NCI-H460 (cell line): ENCODE data around the gene TSHZ2. TPM values are rescaled to one million over a fixed set of nuclear protein-coding genes. Genes with fewer than 3 reads are reported as not detected.

Experiments used
- DNase-seq: peaks from one replicate; pipeline ENCODE4 v3.0.0-alpha.2; 2016; ENCODE audit warnings: low read depth; ENCODE audit errors: extremely low read depth
- total RNA-seq: library from RNA; depleted of rRNA; stranded (reverse); fragments of >200 nt; shearing (Covaris generic); gene quantifications from 2 replicates; pipeline ENCODE4 v1.2.3, GENCODE V29; 2014

Gene TSHZ2
- total RNA-seq, 1 experiment from 2014 or later, result not detected

DNA sequence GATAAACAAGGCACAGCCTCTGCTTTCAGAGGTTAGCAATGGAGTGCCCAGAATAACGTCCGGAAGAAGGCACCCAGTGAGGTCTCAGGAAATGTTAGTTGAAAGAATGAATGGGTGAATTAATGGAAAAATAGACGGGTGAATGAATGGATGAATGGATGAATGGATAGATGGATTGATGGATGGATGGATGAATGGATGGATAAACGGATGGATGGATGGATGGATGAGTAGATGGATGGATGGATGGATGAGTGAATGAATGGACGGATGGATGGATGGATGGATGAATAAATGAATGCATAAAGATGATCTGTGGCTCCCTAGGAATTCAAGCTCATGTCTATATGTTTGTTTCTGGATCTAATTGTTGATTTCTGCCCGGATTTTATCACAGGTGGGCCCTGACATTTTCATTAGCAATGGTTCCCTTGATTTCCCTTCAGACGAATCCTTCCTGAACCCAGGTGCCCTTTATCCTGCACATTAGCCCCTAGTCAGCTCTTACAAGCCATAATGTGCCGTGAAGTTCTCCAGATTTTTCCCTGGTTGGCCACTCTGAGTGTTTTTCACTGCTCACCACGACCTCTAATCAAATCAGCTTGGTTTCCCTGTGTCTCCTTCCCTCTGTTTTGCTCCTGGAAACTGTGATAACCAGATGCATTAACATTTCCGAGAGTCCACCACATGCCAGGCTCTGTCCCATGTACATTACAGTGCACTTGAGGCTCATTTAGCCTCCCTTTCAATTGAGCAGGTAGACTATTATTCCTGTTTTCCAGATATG is 22.2 kb downstream of the TSHZ2 start:
- DNase-seq, result no peak

DNA sequence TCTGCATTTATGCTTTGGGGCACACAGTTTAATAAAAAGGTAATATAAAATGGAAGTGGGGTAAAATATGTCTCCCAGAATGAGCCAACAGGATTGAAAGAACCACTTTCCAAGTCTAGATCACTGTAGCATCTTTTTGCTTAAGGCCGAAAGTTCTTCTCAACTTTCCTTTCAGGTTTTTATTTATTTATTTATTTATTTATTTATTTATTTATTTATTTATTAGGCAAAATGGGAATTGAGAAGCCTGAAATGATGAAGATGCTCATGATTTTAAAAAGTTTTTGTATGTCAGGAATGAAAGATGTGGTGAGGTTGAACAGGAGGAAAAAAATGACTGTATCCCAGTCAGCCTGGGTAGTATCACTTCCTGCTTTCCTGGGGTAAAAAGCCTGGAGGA is 24.0 kb downstream of the TSHZ2 start:
- DNase-seq, result no peak

DNA sequence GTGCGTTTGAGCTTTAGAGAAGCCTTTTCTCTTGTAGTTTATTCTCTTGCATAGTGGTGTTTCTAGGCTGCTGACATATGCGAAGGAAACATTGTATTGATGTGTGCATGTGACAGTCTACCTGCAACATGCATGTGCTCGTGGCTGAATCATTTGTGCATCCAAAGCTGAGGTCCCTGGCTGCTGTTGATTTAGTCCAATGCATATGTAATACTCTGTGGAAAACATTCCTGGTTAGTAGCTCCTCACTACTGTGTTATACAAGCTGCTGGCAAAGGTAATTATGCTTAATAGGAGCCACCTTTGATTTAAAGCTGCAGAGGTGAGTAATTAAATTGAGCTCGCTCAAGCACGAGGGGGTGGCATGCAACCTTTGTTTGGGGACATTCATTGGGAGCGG is 24.5 kb downstream of the TSHZ2 start:
- no peak for DNase-seq

- DNase-seq, result no peak
Observed at GRCh38 chr20:52998268-52998667, 26.1 kb downstream of the TSHZ2 start.

DNA sequence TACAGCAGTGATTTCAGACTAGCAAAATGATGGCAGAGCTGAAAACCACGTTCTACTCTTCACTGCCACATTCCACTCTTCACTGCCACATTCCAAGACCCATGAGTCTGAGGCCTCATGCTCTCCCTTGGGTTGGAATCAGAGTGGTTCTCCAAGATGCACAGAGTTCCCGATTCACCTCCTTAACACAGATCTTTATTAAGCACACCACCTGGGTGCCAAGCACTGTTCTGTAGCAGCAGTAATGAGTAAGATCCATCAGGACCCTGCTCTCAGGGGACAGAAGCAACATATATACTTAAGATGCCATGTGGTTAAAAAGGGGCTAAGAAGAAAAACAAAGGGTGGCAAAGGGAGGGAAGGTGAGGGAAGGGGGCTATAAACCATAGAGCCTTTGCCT is 26.9 kb downstream of the TSHZ2 start:
- no peak for DNase-seq

GRCh38 chr20:53001498-53002301 is 29.5 kb downstream of the TSHZ2 start:
- DNase-seq, result no peak

GRCh38 chr20:53002786-53003185 is 30.6 kb downstream of the TSHZ2 start:
- DNase-seq, result no peak

GRCh38 chr20:53003420-53004154 is 31.4 kb downstream of the TSHZ2 start:
- DNase-seq, result no peak

DNA sequence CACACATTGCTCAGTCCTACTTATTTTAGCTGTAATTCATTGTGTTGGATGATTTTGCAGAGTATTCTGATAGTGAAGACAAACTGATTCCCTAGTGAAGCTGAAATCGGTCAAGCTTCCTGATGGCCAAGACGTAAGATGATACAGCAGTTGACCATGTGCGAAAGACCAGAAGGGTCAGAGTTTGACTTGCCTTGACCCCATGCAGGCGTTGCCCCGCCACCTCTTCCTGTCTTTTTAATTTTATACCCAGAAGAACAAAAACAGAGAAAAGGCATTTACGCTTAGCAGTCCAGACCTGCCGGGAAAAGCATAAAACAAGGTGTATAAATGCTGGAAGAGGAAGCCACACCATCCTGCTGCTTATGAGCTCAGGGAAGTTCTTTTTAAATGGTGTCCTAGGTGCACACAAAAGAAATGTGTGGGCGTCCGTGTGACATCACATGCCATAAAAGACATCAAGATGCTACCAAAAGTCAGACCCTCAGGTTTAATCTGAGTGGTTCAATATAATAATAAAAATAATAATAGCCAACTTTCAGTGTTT is 32.2 kb downstream of the TSHZ2 start:
- no peak for DNase-seq

DNA sequence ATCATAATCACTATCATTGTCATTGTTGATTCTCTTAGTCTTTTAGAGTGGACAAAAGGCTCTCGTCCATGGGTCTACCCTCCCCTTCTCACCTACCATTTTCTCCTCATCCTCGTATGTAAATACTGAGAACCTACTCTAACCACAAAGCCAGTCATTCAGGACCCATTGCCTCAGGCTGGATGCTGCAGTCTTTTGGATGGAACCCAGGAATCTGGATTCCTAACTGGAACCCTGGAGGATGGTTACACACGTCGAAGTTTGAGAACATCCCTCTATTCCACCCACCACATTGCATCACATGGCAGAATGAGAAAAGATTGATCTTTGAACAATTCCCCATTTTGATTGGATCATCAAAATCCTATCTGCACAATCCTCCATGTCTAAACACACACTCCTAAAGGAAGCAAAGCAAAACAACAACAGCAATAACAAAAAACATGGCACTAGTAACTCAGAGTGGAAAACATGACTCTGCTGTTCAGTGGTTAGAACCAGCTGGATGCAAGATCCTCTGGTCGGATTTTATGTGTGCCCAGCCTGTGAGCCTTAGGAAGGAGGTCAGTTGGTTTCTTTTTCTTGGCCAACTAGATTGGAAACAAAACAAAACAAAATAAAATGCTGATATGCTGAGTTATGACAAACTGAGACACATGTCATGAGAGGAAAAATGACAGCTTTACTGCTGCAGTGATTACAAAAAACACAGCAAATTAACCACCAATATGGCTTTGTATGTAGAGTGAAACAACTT is 38.0 kb downstream of the TSHZ2 start:
- DNase-seq, result no peak

GRCh38 chr20:53011640-53012039 is 39.5 kb downstream of the TSHZ2 start:
- no peak for DNase-seq

- DNase-seq, result no peak
Observed at GRCh38 chr20:53013183-53013582, 41.0 kb downstream of the TSHZ2 start.

- DNase-seq, result no peak
Observed at GRCh38 chr20:53013847-53014246, 41.7 kb downstream of the TSHZ2 start.

GRCh38 chr20:53016071-53016470 is 43.9 kb downstream of the TSHZ2 start:
- no peak for DNase-seq

GRCh38 chr20:53016534-53017042 is 44.4 kb downstream of the TSHZ2 start:
- no peak for DNase-seq

DNA sequence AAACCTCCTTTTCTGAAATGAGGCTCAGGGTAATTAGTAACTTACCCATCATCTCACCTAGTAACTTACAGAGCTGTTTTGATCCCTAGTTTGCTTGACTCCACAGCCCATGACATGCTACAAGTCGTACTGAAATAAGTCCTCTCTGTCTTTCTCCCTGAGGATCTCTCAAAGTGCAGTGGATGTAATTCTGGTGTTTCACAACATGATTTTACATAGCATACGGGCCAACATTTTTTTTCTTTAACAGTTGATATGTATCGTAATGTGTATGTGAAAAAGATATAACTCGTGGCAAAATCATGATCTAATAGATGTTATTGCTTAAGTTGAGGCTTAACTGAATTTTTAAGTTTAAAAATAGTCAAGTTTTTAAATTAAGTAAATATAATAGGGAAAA is 45.0 kb downstream of the TSHZ2 start:
- no peak for DNase-seq

DNA sequence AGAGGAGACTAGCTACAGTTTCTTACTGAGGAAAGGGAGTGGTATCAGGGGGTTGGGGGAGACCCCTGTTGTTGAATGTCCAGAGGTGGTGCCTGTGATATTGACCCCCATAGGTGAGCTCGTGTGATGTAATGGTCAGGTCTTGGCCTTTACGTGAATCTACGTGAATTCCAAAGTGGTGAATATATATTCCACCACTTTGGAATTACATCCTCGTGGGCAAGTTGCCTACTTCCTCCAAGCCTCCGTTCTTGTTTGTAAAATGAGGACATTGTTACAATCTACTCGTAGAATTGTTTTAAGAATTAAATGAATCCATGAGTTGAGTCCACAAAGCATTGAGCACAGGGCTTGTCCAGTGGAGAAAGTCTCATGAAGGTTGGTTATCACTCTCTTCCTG is 47.3 kb downstream of the TSHZ2 start:
- DNase-seq, result no peak

GRCh38 chr20:53020376-53020775 is 48.2 kb downstream of the TSHZ2 start:
- no peak for DNase-seq

GRCh38 chr20:53020834-53021233 is 48.7 kb downstream of the TSHZ2 start:
- DNase-seq, result no peak

GRCh38 chr20:53021934-53022333 is 49.8 kb downstream of the TSHZ2 start:
- DNase-seq, result no peak
